GM18873 (cell line): ENCODE results near the gene FCRL2.
"Not testable (repeated sequence)": the region's sequence is repeated elsewhere in the genome, so short reads cannot be mapped to it uniquely, and the experiment has no call there.

Experiments used
- ATAC-seq: cut with Tn5 transposase; IDR thresholded peaks from one replicate; pipeline ENCODE4 v1.9.1; 2021; ENCODE audit warnings: mild to moderate bottlenecking, moderate library complexity, moderate number of reproducible peaks; ENCODE audit not compliant: unreplicated experiment, low FRiP score

FCRL2 gene

DNA sequence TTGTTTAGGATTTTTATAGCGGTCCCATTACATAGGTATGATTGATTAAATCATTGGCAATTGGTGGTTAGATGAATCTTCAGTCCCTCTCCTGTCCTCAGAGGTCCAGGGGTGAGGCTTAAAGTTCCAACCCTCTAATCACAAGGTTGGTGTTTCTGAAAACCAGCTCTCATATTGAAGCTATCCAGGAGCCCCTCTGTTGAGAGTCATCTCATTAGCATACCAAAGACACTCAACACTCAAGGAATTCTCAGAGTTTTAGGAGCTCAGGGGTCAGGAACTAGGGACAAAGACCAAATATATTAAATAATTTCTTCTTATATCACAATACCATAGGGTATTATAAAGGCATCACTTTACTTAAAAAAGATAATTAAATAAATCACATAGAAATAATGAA is 23.3 kb downstream of the FCRL2 start:
- no peak for ATAC-seq

DNA sequence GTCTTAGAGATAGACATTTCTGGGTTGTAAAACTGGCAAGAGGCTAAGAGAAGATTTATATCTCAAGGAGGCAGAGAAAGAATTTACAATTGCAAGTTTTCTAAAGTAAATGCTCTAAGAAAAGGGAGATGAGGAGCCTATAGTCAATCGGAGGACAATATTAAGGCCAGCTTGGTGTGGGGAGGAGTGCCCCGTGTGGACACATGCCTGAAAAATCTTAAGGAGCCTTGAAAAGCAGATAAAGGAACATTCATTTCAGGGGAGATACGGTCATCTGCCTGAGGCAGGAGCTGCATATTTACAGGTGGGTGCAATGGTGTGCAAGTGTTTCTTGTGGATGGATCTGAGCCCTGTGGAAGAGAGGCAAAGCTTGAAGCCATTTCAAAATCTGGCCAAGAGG is 25.6 kb downstream of the FCRL2 start:
- ATAC-seq: no peak

DNA sequence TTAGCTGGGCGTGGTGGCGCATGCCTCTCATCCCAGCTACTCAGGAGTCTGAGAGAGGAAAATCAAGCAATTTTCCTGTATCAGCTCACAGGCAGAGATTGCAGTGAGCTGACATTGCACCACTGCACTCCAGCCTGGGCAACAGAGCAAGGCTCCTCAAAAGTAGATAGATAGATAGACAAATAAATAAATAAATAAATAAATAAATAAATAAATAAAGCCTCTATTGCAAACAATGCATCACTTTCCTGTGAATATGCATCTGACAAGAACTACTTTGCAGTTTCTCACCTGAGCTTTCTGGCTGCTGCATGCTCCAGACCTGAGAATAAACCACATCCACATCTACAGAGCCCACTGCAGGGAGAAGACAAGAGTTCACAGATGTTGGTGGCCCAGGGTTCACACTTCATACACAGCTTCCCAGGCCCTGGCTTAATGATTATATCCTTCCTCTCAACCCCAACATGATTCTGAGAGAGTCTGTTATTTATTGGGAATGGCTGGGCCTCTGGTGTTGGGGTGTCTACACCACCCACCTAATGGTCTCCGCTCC is 28.6 kb downstream of the FCRL2 start:
- ATAC-seq: no peak

- no peak for ATAC-seq
These were observed 37.6 kb downstream of the FCRL2 start for GRCh38 chr1:157739229-157739901.

DNA sequence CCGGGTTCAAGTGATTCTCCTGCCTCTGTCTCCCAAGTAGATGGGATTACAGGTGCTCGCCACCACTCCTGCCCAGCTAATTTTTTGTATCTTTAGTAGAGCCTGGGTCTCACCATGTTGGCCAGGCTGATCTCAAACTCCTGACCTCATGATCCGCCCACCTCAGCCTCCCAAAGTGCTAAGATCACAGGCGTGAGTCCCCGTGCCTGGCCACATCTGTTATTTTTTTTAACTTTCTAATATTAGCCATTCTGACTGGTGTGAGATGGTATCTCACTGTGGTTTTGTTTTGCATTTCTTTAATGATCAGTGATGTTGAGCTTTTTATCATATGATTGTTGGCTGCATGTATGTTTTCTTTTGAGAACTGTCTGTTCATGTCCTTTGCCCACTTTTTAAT is 40.9 kb downstream of the FCRL2 start:
- not testable (repeated sequence) for ATAC-seq

GRCh38 chr1:157734321-157734720 is 42.6 kb downstream of the FCRL2 start:
- no peak for ATAC-seq

- ATAC-seq: no peak
These were observed 44.2 kb downstream of the FCRL2 start for GRCh38 chr1:157732755-157733154.

- no peak for ATAC-seq
These were observed 51.7 kb downstream of the FCRL2 start for GRCh38 chr1:157725221-157725577.

DNA sequence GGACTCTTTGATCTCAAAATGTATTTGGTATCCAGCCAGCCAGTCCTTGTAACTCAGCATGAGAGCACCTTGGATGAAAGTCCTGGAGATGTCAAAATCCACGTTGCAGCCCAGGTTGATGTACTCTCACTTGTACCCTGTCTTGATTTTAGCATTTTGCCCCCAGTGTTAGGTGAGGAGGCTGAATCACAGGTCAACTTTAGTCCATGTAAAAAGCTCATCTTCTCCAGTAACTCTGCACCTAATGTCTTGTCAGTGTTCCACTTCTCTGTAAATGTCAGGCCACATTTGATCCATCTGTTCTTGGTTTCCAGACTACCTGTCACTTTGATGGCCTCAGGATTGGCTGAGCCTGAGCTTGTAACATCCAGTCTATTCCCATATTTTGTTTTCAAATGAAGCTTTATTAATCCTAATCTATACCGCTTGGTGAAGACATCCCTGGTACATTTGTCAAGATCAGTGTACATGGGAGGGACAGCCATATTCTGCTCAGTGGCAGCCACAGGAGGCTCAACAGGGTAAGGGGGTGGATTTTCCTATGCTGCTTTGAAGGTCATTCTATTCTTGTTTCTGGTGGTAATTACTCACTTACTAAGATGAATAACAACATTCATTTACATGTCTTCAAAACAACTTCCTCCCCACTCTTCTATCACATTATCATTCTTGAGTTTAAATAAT is 52.3 kb downstream of the FCRL2 start:
- ATAC-seq: no peak

GRCh38 chr1:157723157-157723556 is 53.8 kb downstream of the FCRL2 start:
- ATAC-seq: no peak

DNA sequence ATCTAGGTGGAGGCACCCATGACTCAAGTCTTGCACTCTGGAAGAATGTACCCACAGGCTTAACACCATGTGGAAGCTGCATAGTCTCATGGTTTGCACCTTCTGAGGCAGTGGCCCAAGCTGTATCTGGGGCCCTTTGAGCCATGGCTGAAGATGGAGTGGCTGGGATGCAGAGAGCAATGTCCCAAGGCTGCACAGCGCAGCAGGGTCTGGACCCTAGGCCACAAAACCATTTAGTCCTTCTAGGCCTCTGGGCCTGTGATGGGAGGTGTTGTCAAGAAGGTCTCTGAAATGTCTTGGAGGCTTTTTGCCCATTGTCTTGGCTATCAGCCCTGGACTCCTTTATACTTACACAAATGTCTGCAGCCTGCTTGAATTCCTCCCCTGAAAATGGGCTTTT is 54.9 kb downstream of the FCRL2 start:
- no peak for ATAC-seq

GRCh38 chr1:157715736-157716135 is 61.2 kb downstream of the FCRL2 start:
- ATAC-seq: no peak

DNA sequence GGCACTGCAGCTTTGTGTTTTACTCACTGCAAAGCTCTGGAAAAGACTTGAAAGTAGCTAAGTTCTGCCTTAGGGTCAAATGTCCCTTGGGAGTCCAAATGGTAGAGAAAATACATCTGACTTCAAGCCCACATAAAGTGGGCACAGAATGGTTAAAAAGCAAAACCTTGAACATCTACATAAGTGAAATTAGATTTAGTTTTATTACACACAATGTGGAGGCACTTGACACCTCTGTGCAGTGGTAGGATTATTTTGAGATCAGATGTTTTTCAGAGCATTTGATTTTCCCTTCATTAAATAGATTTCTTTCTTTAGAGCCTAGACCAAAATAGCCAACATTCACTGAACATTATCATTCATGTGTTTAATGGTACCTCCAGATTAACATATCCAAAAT is 65.1 kb downstream of the FCRL2 start:
- no peak for ATAC-seq

GRCh38 chr1:157704878-157705277 is 72.1 kb downstream of the FCRL2 start:
- no peak for ATAC-seq

GRCh38 chr1:157703981-157704380 is 73.0 kb downstream of the FCRL2 start:
- no peak for ATAC-seq

- ATAC-seq: no peak
These were observed 74.6 kb downstream of the FCRL2 start for GRCh38 chr1:157702308-157702825.

- no peak for ATAC-seq
These were observed 76.2 kb downstream of the FCRL2 start, which contains the start of gene FCRL3 for GRCh38 chr1:157700732-157701131. FCRL3 (minus strand) TSS chr1:157700769; CDS start chr1:157700489, 280 bp downstream.

- ATAC-seq: no peak
These were observed 76.6 kb downstream of the FCRL2 start for GRCh38 chr1:157700305-157700704.

DNA sequence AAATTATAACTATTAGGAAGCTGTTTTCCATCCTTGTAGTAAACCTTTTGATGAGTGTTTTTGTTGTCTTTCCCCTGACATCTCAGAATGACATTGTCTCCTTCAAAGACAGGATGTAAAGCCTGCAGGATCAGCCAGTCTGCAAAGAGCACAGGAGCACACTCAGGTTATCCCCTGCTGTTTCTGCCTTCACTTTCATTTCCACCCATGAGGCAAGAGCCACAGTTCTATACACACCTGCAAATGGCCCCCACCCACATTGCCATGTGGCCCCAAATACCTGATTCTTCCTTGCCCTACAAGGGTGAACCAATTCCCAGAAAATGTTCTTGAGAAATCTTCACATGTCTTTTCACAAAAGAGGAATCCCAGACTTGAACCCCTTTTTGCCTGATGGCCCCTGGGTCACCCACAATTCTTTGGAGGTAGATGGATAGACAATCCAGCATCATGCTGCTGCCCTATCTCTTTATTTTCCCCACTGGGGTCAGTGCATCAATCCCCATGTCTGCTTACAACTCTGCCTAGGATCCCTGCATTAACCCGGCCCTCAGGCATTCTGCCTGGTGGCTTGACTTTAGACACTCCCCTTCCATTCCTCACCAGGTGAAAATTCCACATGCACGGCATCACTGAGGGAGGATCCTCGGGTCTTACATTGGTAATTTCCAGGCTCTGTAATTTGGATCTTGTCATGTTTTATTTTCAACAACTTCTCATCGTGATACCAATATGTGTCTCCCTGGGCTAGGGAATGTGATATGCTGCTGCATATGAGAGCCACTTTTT is 79.0 kb downstream of the FCRL2 start:
- ATAC-seq: no peak

DNA sequence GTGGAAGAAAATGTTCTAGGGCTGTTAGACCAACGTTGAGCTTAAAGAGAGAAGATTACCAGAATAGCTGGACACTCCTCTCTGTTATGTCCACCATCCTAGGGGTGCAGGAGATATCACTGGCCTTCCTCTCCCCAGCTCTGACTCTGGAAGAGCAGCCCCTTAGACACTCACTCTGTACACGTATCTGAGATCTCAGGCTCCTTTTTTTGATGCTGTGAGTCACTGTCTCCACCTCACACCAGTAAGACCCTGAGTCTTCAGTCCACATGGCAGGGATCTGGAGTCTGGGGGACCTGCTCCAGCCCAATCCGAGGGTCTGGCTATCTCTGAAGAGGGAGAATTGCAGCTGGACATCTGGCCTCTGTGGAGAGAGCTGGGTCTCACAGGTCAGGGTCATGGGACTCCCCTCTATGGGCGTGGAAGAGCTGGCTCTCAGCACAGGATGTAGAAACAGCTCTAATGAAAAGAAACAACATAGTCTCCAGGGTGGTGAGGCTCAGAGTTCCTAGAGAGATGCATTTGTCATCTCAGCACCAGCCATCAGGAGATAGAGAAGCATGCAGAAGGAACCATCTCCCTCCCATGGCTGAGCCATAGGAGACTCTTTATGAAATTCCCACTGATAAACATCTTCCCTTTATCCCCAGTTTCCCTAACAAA is 79.8 kb downstream of the FCRL2 start:
- ATAC-seq: no peak
